Measurements from ENCODE around the gene MOGAT1. TPM values are rescaled to one million over a fixed set of nuclear protein-coding genes. Genes with fewer than 3 reads are reported as not detected.

MOGAT1 gene, protein sequence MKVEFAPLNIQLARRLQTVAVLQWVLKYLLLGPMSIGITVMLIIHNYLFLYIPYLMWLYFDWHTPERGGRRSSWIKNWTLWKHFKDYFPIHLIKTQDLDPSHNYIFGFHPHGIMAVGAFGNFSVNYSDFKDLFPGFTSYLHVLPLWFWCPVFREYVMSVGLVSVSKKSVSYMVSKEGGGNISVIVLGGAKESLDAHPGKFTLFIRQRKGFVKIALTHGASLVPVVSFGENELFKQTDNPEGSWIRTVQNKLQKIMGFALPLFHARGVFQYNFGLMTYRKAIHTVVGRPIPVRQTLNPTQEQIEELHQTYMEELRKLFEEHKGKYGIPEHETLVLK
- total RNA-seq, result not detected in 2 replicates

DNA sequence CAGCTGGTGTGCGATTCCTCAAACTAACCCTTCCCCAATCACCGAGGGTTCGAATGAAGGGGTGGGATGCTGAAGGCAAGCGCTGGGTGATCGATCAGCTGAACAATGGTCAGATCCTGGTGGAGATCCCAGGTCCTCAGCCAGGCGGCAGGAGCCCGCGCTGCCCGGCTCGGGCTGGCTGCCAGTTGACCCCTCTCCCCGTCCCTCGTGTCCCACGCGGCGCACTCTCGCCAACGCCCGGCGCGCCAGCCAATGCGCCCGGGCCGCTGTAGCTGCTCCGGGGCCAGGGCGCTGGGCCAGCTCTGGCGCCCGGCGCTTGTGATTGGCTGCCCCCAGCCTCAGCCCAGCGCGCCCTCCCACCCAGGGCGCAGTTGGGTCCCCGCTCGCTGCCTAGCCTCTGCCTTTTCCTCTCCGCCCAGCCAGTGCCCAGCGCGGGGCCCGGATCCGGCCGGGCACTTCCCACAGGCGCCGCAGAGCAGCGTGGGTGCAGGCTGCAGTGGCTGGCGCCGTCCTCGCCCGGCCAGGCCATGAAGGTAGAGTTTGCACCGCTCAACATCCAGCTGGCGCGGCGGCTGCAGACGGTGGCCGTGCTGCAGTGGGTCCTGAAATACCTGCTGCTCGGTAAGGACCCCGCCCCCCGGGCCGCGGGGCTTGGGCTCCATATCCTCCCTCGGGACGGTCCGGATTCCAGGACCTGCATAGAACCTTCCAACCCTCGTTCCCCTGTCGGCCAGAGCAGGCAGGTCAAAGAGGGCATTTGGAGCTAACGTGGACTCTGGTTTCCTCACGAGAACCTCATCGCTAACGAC lies at the start of gene MOGAT1:
Gene MOGAT1 (plus strand): TSS at position 400 of the 809 bp plus-strand sequence. CDS start 128 bp downstream, at position 528.

DNA sequence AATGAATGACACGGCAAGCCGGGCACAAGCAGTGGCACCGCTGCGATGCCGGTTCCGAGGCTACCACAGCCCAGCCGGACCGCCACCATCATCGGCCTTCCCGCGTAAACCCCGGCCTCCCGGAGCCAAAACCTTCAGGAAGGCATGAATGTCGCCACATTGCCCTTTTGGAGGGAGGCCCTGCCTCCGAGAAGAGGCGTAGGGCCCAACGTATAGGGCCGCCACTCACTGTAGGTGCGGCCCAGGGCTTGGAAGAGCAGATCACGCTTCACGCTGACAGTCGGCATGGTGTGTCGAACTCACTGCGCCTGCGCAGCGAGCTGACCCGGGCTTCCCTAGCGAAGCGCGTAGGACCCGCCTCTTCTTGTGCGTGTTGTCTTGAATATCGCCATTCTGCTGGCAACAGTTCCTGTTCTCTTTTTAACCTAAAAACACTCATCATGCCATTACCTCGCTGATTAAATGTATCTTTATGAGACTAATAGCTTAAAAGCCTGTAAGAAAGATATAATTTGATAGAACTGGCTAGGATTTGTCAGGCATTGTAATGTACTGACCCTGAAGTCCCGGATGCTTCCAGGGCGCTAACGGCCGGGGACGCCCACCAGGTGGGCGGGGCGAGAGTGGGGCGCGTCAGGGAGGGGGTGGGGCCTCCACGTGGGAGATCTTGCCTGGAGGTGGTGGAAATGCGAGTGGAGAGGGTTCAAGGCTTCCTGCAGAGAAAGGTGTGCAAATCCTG lies 15.5 kb upstream of the MOGAT1 start, which contains the start of gene FARSB:
Gene FARSB (minus strand): TSS at position 306 of the 739 bp plus-strand sequence. CDS start 19 bp downstream, at position 287.

Other genes with a start within 250 kb of the MOGAT1 start
- not detected in 2 replicates for gene SGPP2, start 247.1 kb upstream of the MOGAT1 start, total RNA-seq
- gene FARSB, start 15.6 kb upstream of the MOGAT1 start, total RNA-seq, result 9.3 and 13.5 TPM in 2 replicates
- 48.1 and 99.5 TPM in 2 replicates for gene ACSL3, start 189.4 kb downstream of the MOGAT1 start, total RNA-seq

All from pericardium fibroblast (primary cell).